Ectodermal cell (in vitro differentiated cells): ENCODE data around the gene SIDT1.

Source experiments
- H3K27ac ChIP-seq: 2 replicates; pipeline ENCODE4 v1.7.0; 2013; ENCODE audit warnings: mild to moderate bottlenecking, low read depth, low read length; ENCODE audit not compliant: insufficient read depth, poor library complexity, severe bottlenecking
- H3K27me3 ChIP-seq: 2 replicates; pipeline ENCODE4 v1.7.0; 2013; ENCODE audit warnings: mild to moderate bottlenecking, low read length; ENCODE audit not compliant: insufficient read depth, control insufficient read depth, poor library complexity, severe bottlenecking
- H3K36me3 ChIP-seq: one replicate; pipeline ENCODE4 v1.7.0; 2013; ENCODE audit warnings: low read length; ENCODE audit not compliant: control insufficient read depth, insufficient read depth
- H3K4me1 ChIP-seq: one replicate; pipeline ENCODE4 v1.7.0; 2013; ENCODE audit warnings: low read length; ENCODE audit not compliant: control insufficient read depth, insufficient read depth
- H3K4me3 ChIP-seq: 2 replicates; pipeline ENCODE4 v1.7.0; 2013; ENCODE audit warnings: low read depth, low read length, control low read depth; ENCODE audit not compliant: insufficient read depth
- H3K9me3 ChIP-seq: 2 replicates; pipeline ENCODE4 v1.7.0; 2013; ENCODE audit warnings: mild to moderate bottlenecking, low read length, moderate library complexity; ENCODE audit not compliant: control insufficient read depth
- WGBS, 2 experiments: methylation state at CpG; one replicate each; pipeline ENCODE4 v1.1.7; 2013; ENCODE audit warnings: missing lambda C conversion rate in 2 of 2; 5-methylcytosine and 5-hydroxymethylcytosine counted together

The SIDT1 gene

GRCh38 chr3:113607219-113607596 lies 74.9 kb downstream of the SIDT1 start:
- Histone ChIP-seq H3K27ac (no peak overlapping the region), H3K36me3 (no peaks in the 10 kb centered on the region), H3K4me1 (peaks cover 10% of the 10 kb centered on the region), H3K9me3 (no peaks in the 10 kb centered on the region), H3K27me3 (no peaks in the 10 kb centered on the region), H3K4me3 (no peak overlapping the region)
- WGBS, 2 experiments = 81 to 82% methylated on average over 5 of the region's 5 CpGs

DNA sequence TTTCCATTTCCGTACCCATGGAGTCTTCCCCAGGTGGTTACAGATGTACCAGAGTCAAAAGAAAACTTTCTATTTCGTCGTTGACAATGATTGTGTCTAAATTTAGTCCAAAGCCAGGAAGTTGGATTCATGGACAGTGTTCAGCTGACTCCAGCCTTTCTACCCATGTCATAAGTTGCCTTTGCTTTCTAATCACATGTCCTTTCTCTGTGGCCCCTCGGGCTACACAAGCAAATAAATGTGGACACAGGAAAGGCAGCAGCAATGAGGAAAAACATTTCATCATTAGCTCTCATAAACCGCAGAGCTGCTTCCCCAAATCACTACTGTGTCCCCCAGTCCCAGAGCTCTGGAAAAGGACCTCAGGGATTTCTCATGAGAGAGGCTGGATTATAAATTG lies 82.0 kb downstream of the SIDT1 start:
- Histone ChIP-seq H3K4me1 (no peaks in the 10 kb centered on the region), H3K27ac (no peak overlapping the region)
- 90 to 96% methylated on average over 5 of the region's 5 CpGs for WGBS, 2 experiments

DNA sequence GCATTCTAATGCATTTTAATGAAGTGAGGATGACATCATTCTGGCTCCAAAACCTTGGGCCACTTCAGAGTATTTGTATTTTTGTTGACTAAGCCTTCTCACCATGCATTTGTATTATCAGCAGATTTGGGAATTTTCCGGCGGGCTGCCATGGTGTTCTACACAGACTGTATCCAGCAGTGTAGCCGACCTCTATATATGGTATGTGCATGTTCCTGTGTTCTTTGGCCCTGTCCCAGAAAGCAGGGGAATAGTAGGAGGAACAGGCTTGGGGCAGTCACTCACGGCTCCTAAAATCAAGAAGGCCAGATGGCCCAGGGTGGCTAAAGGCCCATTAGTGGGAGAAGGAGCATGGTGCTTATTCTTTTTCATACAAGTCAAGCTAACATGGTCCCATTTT lies 83.6 kb downstream of the SIDT1 start:
- H3K27me3 ChIP-seq = no peaks in the 10 kb centered on the region
- no peak overlapping the region for H3K4me3 ChIP-seq
- H3K4me1 ChIP-seq = no peaks in the 10 kb centered on the region
- 95 to 97% methylated on average over 4 of the region's 4 CpGs for WGBS, 2 experiments
- H3K36me3 ChIP-seq = no peaks in the 10 kb centered on the region
- no peak overlapping the region for H3K27ac ChIP-seq
- H3K9me3 ChIP-seq = no peaks in the 10 kb centered on the region

More for the DNA sequence above, 82.0 kb downstream of the SIDT1 start:
- Histone ChIP-seq H3K4me3 (no peak overlapping the region), H3K27me3 (no peaks in the 10 kb centered on the region), H3K36me3 (no peaks in the 10 kb centered on the region), H3K9me3 (no peaks in the 10 kb centered on the region)

GRCh38 chr3:113617726-113618125 lies 85.4 kb downstream of the SIDT1 start:
- Histone ChIP-seq H3K27me3 (no peaks in the 10 kb centered on the region), H3K9me3 (no peaks in the 10 kb centered on the region), H3K4me1 (no peaks in the 10 kb centered on the region), H3K36me3 (no peaks in the 10 kb centered on the region), H3K27ac (no peak overlapping the region), H3K4me3 (no peak overlapping the region)
- 90 to 93% methylated on average over 2 of the region's 2 CpGs for WGBS, 2 experiments

DNA sequence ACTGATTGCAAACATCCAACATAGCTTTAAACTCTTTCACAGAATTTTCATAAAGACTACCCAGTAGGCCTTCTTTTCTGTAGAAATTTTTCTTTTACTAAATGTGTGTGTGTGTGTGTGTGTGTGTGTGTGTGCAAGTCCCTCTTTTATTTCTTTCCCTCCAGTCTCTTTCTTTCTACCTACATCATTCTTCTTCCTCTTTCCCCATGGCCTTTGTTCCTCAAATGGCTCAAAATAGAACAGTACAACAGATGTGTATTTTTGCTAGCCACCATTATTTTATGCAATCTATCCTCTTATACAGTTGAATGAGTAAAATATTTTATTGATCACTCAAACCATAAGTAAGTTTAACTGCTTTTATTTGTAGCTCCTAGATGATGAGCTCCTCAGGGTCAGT lies 87.7 kb downstream of the SIDT1 start:
- Histone ChIP-seq H3K27me3 (peaks cover 9% of the 10 kb centered on the region), H3K36me3 (no peaks in the 10 kb centered on the region), H3K4me1 (no peaks in the 10 kb centered on the region), H3K4me3 (no peak overlapping the region), H3K9me3 (no peaks in the 10 kb centered on the region), H3K27ac (no peak overlapping the region)

GRCh38 chr3:113623324-113623723 lies 91.0 kb downstream of the SIDT1 start:
- peaks cover 9% of the 10 kb centered on the region for H3K27me3 ChIP-seq
- WGBS, 2 experiments = 44 to 50% methylated on average over 19 of the region's 19 CpGs
- no peaks in the 10 kb centered on the region for H3K9me3 ChIP-seq
- no peaks in the 10 kb centered on the region for H3K4me1 ChIP-seq
- H3K36me3 ChIP-seq = no peaks in the 10 kb centered on the region
- H3K27ac ChIP-seq = no peak overlapping the region
- H3K4me3 ChIP-seq = no peak overlapping the region

DNA sequence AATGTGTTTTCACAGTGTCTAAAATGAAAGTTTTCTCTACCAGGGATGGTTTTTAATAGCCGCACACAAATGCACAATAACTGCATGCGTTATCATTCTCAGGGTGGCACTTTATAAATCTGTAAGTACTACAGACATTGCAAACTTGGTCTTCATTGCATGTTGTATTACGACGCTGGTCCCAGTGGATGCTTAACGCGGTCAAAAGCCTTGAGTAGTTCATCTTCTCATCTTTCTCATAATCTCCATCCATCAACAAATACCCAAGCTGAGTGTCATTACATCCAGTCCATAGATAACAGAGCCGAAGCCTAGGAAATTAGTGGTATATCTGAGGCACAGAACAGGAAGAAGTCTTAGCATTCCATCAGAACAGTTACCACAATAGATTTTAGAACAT lies 91.5 kb downstream of the SIDT1 start:
- Histone ChIP-seq H3K4me1 (no peaks in the 10 kb centered on the region), H3K4me3 (no peak overlapping the region), H3K9me3 (no peaks in the 10 kb centered on the region), H3K27ac (no peak overlapping the region), H3K36me3 (no peaks in the 10 kb centered on the region), H3K27me3 (peaks cover 9% of the 10 kb centered on the region)
- 94 to 96% methylated on average over 7 of the region's 7 CpGs for WGBS, 2 experiments

GRCh38 chr3:113625834-113626233 lies 93.5 kb downstream of the SIDT1 start:
- WGBS, 2 experiments = 89 to 93% methylated on average over 12 of the region's 12 CpGs
- Histone ChIP-seq H3K36me3 (no peaks in the 10 kb centered on the region), H3K27me3 (peaks cover 9% of the 10 kb centered on the region), H3K4me3 (no peak overlapping the region), H3K4me1 (no peaks in the 10 kb centered on the region), H3K9me3 (no peaks in the 10 kb centered on the region), H3K27ac (no peak overlapping the region)

DNA sequence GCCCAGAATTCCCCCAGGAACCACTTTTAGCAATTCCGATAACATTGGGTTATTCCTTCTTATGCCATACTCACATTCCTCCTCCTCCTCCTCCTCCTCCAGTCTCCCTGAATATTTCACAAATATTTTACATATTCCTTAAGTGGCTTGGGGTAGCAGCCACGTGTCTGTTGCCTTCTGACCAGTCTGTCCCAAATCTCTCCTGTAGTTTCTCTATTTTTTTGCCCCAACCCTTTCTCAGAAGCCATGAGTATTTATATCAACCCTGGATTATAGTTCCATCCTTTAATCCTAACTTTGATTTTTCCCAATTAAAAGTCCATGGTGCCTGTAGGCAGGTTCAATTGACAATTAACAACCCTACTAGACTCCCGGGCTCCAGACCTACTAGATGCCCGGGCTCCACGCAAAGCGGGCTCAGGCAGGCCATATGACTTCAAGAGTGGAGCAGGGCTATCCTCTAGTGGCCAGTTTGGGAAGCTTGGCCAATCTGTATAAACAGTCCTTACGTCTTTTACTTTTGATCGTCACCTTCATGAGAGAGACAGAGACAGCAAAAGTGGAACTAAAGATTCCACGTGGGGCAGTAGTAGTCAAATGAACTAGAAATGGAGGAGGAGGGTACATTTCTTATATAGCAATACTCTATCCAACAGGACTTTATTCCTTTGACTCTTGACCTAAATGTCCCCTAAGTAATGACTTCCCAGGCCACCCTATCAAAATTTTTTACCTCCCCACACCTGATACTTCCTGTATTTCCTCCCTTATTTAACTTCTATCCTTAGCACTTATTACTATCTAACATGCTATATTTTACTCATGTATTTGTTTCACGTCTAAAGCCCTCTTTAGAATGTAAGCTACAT lies 94.4 kb downstream of the SIDT1 start:
- H3K9me3 ChIP-seq = no peaks in the 10 kb centered on the region
- no peaks in the 10 kb centered on the region for H3K4me1 ChIP-seq
- H3K4me3 ChIP-seq = no peak overlapping the region
- H3K27ac ChIP-seq = no peak overlapping the region
- 32 to 38% methylated on average over 8 to 9 of the region's 10 CpGs for WGBS, 2 experiments
- no peaks in the 10 kb centered on the region for H3K36me3 ChIP-seq
- H3K27me3 ChIP-seq = peaks cover 9% of the 10 kb centered on the region

- peaks cover 8% of the 10 kb centered on the region for H3K27me3 ChIP-seq
- H3K9me3 ChIP-seq = no peaks in the 10 kb centered on the region
- H3K4me1 ChIP-seq = no peaks in the 10 kb centered on the region
- H3K4me3 ChIP-seq = no peak overlapping the region
- WGBS, 2 experiments = 92 to 94% methylated on average over 2 of the region's 2 CpGs
- H3K36me3 ChIP-seq = no peaks in the 10 kb centered on the region
- H3K27ac ChIP-seq = no peak overlapping the region
Measured at GRCh38 chr3:113628316-113628715, 96.0 kb downstream of the SIDT1 start.
